Uterus (tissue), 2 donors: Measurements from ENCODE around the gene HDC.

Source experiments
- POLR2A ChIP-seq, 2 donors: fragments of 450-650 bp; IDR thresholded peaks; one replicate each; pipeline ENCODE4 v1.6.1; 2016; ENCODE audit warnings: antibody characterized with exemption in 2 of 2, mild to moderate bottlenecking in 1 of 2, moderate library complexity in 1 of 2
- TF ChIP-seq, protein P1 (sequence below), 4 experiments: fragments of 200-600 bp in 2 of 4; fragments of 450-650 bp in 2 of 4; sonication (generic) in 2 of 4; IDR thresholded peaks; one replicate each; pipeline ENCODE4 v1.5.1; 2016 to 2019; ENCODE audit warnings: antibody characterized with exemption in 4 of 4, mild to moderate bottlenecking in 2 of 4, moderate library complexity in 1 of 4

GRCh38 chr15:50219820-50220219, 45.7 kb downstream of the HDC start:
- TF ChIP-seq, protein P1, sequence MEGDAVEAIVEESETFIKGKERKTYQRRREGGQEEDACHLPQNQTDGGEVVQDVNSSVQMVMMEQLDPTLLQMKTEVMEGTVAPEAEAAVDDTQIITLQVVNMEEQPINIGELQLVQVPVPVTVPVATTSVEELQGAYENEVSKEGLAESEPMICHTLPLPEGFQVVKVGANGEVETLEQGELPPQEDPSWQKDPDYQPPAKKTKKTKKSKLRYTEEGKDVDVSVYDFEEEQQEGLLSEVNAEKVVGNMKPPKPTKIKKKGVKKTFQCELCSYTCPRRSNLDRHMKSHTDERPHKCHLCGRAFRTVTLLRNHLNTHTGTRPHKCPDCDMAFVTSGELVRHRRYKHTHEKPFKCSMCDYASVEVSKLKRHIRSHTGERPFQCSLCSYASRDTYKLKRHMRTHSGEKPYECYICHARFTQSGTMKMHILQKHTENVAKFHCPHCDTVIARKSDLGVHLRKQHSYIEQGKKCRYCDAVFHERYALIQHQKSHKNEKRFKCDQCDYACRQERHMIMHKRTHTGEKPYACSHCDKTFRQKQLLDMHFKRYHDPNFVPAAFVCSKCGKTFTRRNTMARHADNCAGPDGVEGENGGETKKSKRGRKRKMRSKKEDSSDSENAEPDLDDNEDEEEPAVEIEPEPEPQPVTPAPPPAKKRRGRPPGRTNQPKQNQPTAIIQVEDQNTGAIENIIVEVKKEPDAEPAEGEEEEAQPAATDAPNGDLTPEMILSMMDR (IDR thresholded peaks at IDR 0.05): no peak
- TF ChIP-seq POLR2A (IDR thresholded peaks at IDR 0.05): no peak
